HG03432 (cell line): ENCODE data around the gene SUSD1.
A peak's percentile ranks its signal among the peaks of the same experiment; 100 is the strongest.
"Not testable (repeated sequence)": the region's sequence is repeated elsewhere in the genome, so short reads cannot be mapped to it uniquely, and the experiment has no call there.

Experiments used
- ATAC-seq: cut with Tn5 transposase; IDR thresholded peaks from one replicate; pipeline ENCODE4 v1.9.1; 2021; ENCODE audit warnings: mild to moderate bottlenecking, moderate library complexity; ENCODE audit not compliant: unreplicated experiment

SUSD1 gene

GRCh38 chr9:112174965-112175795, at the start of gene SUSD1:
Gene SUSD1, minus strand, starts transcription at chr9:112175297. Its CDS starts 62 bp downstream, at chr9:112175235.
- ATAC-seq: peak; percentile 54

GRCh38 chr9:112224401-112225289, 49.5 kb upstream of the SUSD1 start:
- ATAC-seq: peak; percentile 82

GRCh38 chr9:112218908-112219307, 43.8 kb upstream of the SUSD1 start:
- ATAC-seq: peak; percentile 95

GRCh38 chr9:112212926-112213325, 37.8 kb upstream of the SUSD1 start:
- no peak for ATAC-seq

GRCh38 chr9:112207451-112207850, 32.4 kb upstream of the SUSD1 start:
- ATAC-seq: no peak

GRCh38 chr9:112203536-112203935, 28.4 kb upstream of the SUSD1 start:
- ATAC-seq: no peak

- ATAC-seq: no peak
Measured at GRCh38 chr9:112200711-112201110, 25.6 kb upstream of the SUSD1 start.

- no peak for ATAC-seq
Measured at GRCh38 chr9:112198646-112199045, 23.5 kb upstream of the SUSD1 start.

- no peak for ATAC-seq
Measured at GRCh38 chr9:112194969-112195431, 19.9 kb upstream of the SUSD1 start.

- ATAC-seq: no peak
Measured at GRCh38 chr9:112193572-112194288, 18.6 kb upstream of the SUSD1 start.

- not testable (repeated sequence) for ATAC-seq
Measured at GRCh38 chr9:112190320-112190719, 15.2 kb upstream of the SUSD1 start.

GRCh38 chr9:112188884-112189283, 13.8 kb upstream of the SUSD1 start:
- ATAC-seq: no peak

GRCh38 chr9:112187404-112187803, 12.3 kb upstream of the SUSD1 start:
- no peak for ATAC-seq

GRCh38 chr9:112186695-112187094, 11.6 kb upstream of the SUSD1 start:
- no peak for ATAC-seq

- no peak for ATAC-seq
Measured at GRCh38 chr9:112184946-112185345, 9.8 kb upstream of the SUSD1 start.

- ATAC-seq: no peak
Measured at GRCh38 chr9:112184221-112184620, 9.1 kb upstream of the SUSD1 start.

GRCh38 chr9:112180387-112180881, 5.3 kb upstream of the SUSD1 start:
- peak; percentile 54 for ATAC-seq

- ATAC-seq: no peak
Measured at GRCh38 chr9:112179816-112180215, 4.7 kb upstream of the SUSD1 start.

GRCh38 chr9:112176524-112176923, 1.4 kb upstream of the SUSD1 start:
- ATAC-seq: no peak

GRCh38 chr9:112175796-112176315, 759 bp upstream of the SUSD1 start:
- ATAC-seq: no peak
